Gastrocnemius medialis (tissue), 4 donors: ENCODE data around the gene ZFHX3. TPM values are rescaled to one million over a fixed set of nuclear protein-coding genes. Genes with fewer than 3 reads are reported as not detected.

Source experiments
- ATAC-seq, 2 donors: fragments of 150-250 bp; one replicate each; pipeline ENCODE4 v1.9.1; 2016
- DNase-seq, 2 donors: peaks; one replicate each; pipeline ENCODE4 v3.0.0-alpha.2; 2019
- H3K27ac ChIP-seq, 4 donors: fragments of 200-600 bp; sonication (generic); 1 replicate in 1 of 4; 2 replicates in 3 of 4; pipeline ENCODE4 v1.5.1; 2016 to 2018; ENCODE audit warnings: mild to moderate bottlenecking in 2 of 4, moderate library complexity in 1 of 4
- H3K27me3 ChIP-seq, 3 donors: fragments of 200-600 bp; sonication (generic) in 2 of 3; 1 replicate in 1 of 3; 2 replicates in 2 of 3; pipeline versions ENCODE4 v1.5.1 to v1.6.0; 2016 to 2019; ENCODE audit warnings: mild to moderate bottlenecking in 1 of 3, moderate library complexity in 1 of 3
- H3K36me3 ChIP-seq, 2 donors: fragments of 200-600 bp; sonication (generic) in 1 of 2; one replicate each; pipeline ENCODE4 v1.5.1; 2017 to 2018
- H3K4me1 ChIP-seq, 2 donors: fragments of 200-600 bp; sonication (generic) in 1 of 2; one replicate each; pipeline ENCODE4 v1.5.1; 2016 to 2017; ENCODE audit warnings: mild to moderate bottlenecking in 2 of 2
- H3K4me3 ChIP-seq, 4 donors: fragments of 200-600 bp; sonication (generic) in 3 of 4; 1 replicate in 1 of 4; 2 replicates in 3 of 4; pipeline ENCODE4 v1.5.1; 2016 to 2019; ENCODE audit warnings: mild to moderate bottlenecking in 2 of 4
- H3K9me3 ChIP-seq, 3 donors: fragments of 200-600 bp; sonication (generic) in 2 of 3; 1 replicate in 1 of 3; 2 replicates in 2 of 3; pipeline ENCODE4 v1.5.1; 2016 to 2019
- CTCF ChIP-seq, 5 experiments: fragments of 450-650 bp in 3 of 5; fragments of 200-600 bp in 2 of 5; sonication (generic) in 2 of 5; IDR thresholded peaks in 4 of 5; conservative IDR thresholded peaks in 1 of 5; 1 replicate in 4 of 5; 2 replicates in 1 of 5; pipeline ENCODE4 v1.5.1; 2016 to 2019; ENCODE audit warnings: antibody characterized with exemption in 5 of 5, mild to moderate bottlenecking in 3 of 5, moderate library complexity in 3 of 5
- POLR2A ChIP-seq, 2 donors: fragments of 450-650 bp; IDR thresholded peaks; one replicate each; pipeline ENCODE4 v1.6.1; 2017; ENCODE audit warnings: antibody characterized with exemption in 2 of 2, mild to moderate bottlenecking in 2 of 2, moderate library complexity in 2 of 2
- in situ Hi-C, 4 donors: fragments of 200-750 bp; cut with MboI; loops; one replicate each; pipeline versions ENCODE4 v1.15.0 to v1.8.0; 2017; ENCODE audit warnings: low sequenced_read_pairs in 4 of 4
- intact Hi-C: fragments of 100-400 bp; cut with DNase I; formaldehyde crosslinking; loops from one replicate; pipeline ENCODE4 v1.15.1; 2023; ENCODE audit warnings: low total_unique reads
- total RNA-seq, 4 donors: library from RNA; depleted of rRNA; stranded (reverse); fragments of >200 nt; gene quantifications; one replicate each; pipeline versions ENCODE4 v1.1.0 to v1.2.3, GENCODE V29; 2016

ZFHX3 gene
- total RNA-seq, 4 donors from 2014 or later: 14.0 to 28.5 (median 27.3) TPM

DNA sequence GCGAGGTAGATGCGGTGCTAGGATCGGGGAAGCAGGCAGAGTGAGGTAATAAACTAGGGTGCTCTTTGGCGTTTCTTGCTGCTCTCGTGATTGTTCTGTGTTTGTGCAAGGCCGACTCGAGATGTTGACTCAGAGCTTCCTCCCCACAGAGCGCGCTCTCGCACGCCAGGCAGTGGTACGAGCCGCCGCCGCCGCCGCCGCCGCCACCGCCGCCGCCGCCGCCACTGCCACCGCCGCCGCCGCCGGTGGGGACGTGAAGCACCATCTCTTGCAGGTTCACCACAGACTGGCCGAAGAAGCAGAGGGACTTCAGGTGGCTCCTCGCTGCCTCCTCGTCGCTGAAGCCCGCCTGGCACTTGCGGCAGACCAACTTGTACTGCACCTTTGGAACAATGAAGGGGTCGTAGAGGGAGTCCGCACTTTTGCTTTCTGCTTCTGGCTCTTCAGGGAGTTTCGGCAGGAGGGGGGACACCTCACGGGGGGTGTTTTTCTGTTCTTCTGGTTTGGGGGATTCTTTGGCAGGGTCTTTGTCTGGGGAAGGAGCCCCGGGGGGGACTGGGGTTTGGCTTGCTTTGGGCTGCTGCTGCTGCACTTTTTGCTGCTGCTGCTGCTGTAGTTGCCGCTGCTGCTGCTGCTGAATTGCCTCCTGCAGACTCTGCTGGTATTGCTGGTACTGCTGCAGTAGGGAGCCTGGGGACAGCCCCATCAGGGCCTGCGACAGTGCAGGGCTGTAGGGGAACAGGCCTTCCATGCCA lies 260.2 kb downstream of the ZFHX3 start:
- H3K9me3 ChIP-seq: no peaks in the 10 kb centered on the region
- H3K4me3 ChIP-seq: peak overlapping the region in 3 of 4 donors; percentile 21 to 34 (median 28)
- peaks cover 3% of the 10 kb centered on the region in 2 donors for H3K4me1 ChIP-seq
- DNase-seq (peak; percentile 44 to 68), ATAC-seq (peak; percentile 66 to 86)
- TF ChIP-seq CTCF (IDR thresholded peaks at IDR 0.05 in 4 of 5, conservative IDR thresholded peaks at IDR 0.05 in 1 of 5) (no peak), POLR2A (IDR thresholded peaks at IDR 0.05) (peak in 1 of 2 donors; percentile 37)
- peak overlapping the region; percentile 26 to 59 (median 50) for H3K27ac ChIP-seq
- in situ Hi-C loops: no loop called here
- no peaks in the 10 kb centered on the region for H3K27me3 ChIP-seq
- H3K36me3 ChIP-seq: peaks cover 0 to 17% of the 10 kb centered on the region in 2 donors
- intact Hi-C loops: no loop called here

- peaks cover 3% of the 10 kb centered on the region in 2 donors for H3K4me1 ChIP-seq
- H3K9me3 ChIP-seq: no peaks in the 10 kb centered on the region
- peak overlapping the region in 3 of 4 donors; percentile 20 to 34 (median 21) for H3K4me3 ChIP-seq
- H3K27ac ChIP-seq: peak overlapping the region; percentile 26 to 59 (median 49)
- no peak for TF ChIP-seq CTCF (IDR thresholded peaks at IDR 0.05 in 4 of 5, conservative IDR thresholded peaks at IDR 0.05 in 1 of 5)
- no peak for TF ChIP-seq POLR2A (IDR thresholded peaks at IDR 0.05)
- ATAC-seq (no peak), DNase-seq (no peak)
- peaks cover 0 to 16% of the 10 kb centered on the region in 2 donors for H3K36me3 ChIP-seq
- H3K27me3 ChIP-seq: no peaks in the 10 kb centered on the region
- in situ Hi-C loops: no loop called here
- intact Hi-C loops: no loop called here
These were observed 260.8 kb downstream of the ZFHX3 start for GRCh38 chr16:72787130-72787513.

DNA sequence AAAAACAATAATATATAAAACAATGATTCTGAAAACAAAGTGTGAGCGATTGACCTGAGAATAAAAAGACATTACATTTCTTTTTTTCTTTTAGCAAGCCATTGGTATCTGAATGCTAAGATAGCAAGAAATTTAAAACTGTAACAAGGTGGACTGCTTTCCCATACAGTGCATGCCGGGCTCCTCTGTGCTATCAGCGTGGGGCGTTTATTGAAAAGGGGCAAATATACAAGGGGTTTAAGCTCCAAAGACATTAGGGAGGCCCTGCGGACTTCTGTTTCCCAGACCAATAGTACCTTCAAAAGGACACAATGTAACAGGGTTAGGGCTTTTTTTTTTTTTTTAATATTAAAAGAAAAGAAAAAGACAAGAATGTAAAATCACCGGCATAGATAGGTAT lies 261.3 kb downstream of the ZFHX3 start:
- intact Hi-C loops (no loop called here), in situ Hi-C loops (no loop called here)
- no peaks in the 10 kb centered on the region for H3K27me3 ChIP-seq
- H3K4me3 ChIP-seq: peak overlapping the region in 1 of 4 donors; percentile 34
- peaks cover 0 to 16% of the 10 kb centered on the region in 2 donors for H3K36me3 ChIP-seq
- no peak for ATAC-seq
- TF ChIP-seq POLR2A (IDR thresholded peaks at IDR 0.05) (no peak), CTCF (IDR thresholded peaks at IDR 0.05 in 4 of 5, conservative IDR thresholded peaks at IDR 0.05 in 1 of 5) (no peak)
- peaks cover 3% of the 10 kb centered on the region in 2 donors for H3K4me1 ChIP-seq
- H3K9me3 ChIP-seq: no peaks in the 10 kb centered on the region
- no peak for DNase-seq
- H3K27ac ChIP-seq: peak overlapping the region in 2 of 4 donors; percentile 52 to 59

DNA sequence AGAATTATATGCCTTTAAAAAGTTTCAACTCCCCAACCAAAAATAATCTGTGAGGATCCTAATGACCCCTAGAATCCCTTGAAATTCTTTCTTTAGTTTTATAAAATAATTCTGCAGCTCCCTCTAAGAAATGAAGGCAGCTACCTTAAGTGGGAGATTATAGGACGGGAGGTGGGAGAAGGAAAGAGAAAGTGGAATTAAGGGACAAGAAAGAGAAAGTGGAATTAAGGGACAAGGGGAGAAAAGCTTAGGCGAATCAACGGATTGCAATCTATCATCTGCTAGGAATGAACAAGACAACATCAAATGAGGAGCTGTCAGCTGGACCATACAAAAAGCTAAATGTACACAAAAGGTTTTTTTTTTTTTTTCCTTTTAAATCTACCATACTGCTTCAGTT lies 262.0 kb downstream of the ZFHX3 start:
- Histone ChIP-seq H3K36me3 (peaks cover 0 to 11% of the 10 kb centered on the region in 2 donors), H3K27ac (peak overlapping the region in 1 of 4 donors; percentile 59), H3K4me3 (no peak overlapping the region), H3K4me1 (peaks cover 3% of the 10 kb centered on the region in 2 donors), H3K9me3 (no peaks in the 10 kb centered on the region), H3K27me3 (no peaks in the 10 kb centered on the region)
- intact Hi-C loops: no loop called here
- in situ Hi-C loops: no loop called here
- ATAC-seq: no peak
- no peak for DNase-seq
- TF ChIP-seq POLR2A (IDR thresholded peaks at IDR 0.05): no peak
- no peak for TF ChIP-seq CTCF (IDR thresholded peaks at IDR 0.05 in 4 of 5, conservative IDR thresholded peaks at IDR 0.05 in 1 of 5)
